Adrenal gland (tissue), 5 donors: ENCODE measurements around the gene NOX5.

Source experiments
- CTCF ChIP-seq, 6 experiments: fragments of 450-650 bp in 4 of 6; fragments of 200-600 bp in 2 of 6; sonication (generic) in 1 of 6; IDR thresholded peaks; 1 replicate in 5 of 6; 2 replicates in 1 of 6; pipeline versions ENCODE4 v1.5.1 to v1.8.0; 2016 to 2021; ENCODE audit warnings: antibody characterized with exemption in 6 of 6, mild to moderate bottlenecking in 2 of 6, moderate library complexity in 1 of 6
- POLR2A ChIP-seq, 2 donors: fragments of 450-650 bp; IDR thresholded peaks; one replicate each; pipeline ENCODE4 v1.6.1; 2017; ENCODE audit warnings: antibody characterized with exemption in 2 of 2, mild to moderate bottlenecking in 2 of 2, moderate library complexity in 1 of 2
- donor health status: DM: no; HTN: no; CAD: no.

GRCh38 chr15:69069996-69070395 lies 55.5 kb downstream of the NOX5 start:
- no peak for TF ChIP-seq CTCF (IDR thresholded peaks at IDR 0.05)
- TF ChIP-seq POLR2A (IDR thresholded peaks at IDR 0.05) = no peak
